Esophagus squamous epithelium (tissue), 4 donors: Measurements from ENCODE around the gene DNAH1.

Experiments
- POLR2A ChIP-seq, 4 donors: fragments of 450-650 bp; IDR thresholded peaks; one replicate each; pipeline ENCODE4 v1.6.1; 2017; ENCODE audit warnings: antibody characterized with exemption in 4 of 4, mild to moderate bottlenecking in 4 of 4, moderate library complexity in 3 of 4
- TF ChIP-seq, protein P1 (sequence below), 6 experiments: fragments of 450-650 bp in 4 of 6; fragments of 200-600 bp in 2 of 6; sonication (generic) in 2 of 6; IDR thresholded peaks; one replicate each; pipeline ENCODE4 v1.5.1; 2016 to 2019; ENCODE audit warnings: antibody characterized with exemption in 6 of 6, mild to moderate bottlenecking in 4 of 6, moderate library complexity in 4 of 6

DNA sequence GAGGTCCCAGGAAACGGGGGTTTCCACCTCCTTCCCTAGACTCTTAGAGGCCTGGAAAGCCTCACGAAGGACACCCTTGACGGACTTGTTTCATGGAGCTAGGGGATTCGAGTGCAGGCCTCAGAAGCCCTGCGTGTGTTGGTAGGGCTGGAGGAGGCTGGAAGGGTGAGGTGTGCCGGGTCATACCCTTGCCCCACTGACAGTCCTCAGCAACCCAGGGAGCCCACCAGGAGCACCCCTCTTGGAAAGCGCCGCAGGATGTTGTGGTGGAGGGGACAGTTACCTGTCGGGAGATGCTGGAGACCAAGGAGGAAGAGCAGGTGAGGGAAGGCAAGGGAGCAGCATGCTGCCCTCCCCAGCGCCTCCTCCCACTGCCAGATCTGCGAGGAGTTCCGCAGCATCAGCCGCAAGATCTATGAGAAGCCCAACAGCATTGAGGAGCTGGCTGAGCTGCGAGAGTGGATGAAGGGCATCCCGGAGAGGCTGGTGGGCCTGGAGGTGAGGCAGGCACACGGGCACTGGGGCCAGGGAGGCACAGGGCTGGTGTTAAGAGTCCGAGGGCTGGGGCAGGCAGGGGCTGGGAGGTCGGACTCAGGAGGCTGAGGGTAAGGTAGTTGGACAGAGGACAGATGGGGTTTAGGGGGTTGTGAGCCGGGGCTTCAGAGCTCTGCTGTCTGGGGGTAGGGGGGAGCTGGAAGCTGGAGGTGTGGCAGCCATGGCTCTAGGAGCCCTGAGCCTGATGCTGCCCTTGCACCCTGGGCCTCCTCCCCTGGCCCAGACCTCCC, 33.7 kb downstream of the DNAH1 start:
- TF ChIP-seq, protein P1, sequence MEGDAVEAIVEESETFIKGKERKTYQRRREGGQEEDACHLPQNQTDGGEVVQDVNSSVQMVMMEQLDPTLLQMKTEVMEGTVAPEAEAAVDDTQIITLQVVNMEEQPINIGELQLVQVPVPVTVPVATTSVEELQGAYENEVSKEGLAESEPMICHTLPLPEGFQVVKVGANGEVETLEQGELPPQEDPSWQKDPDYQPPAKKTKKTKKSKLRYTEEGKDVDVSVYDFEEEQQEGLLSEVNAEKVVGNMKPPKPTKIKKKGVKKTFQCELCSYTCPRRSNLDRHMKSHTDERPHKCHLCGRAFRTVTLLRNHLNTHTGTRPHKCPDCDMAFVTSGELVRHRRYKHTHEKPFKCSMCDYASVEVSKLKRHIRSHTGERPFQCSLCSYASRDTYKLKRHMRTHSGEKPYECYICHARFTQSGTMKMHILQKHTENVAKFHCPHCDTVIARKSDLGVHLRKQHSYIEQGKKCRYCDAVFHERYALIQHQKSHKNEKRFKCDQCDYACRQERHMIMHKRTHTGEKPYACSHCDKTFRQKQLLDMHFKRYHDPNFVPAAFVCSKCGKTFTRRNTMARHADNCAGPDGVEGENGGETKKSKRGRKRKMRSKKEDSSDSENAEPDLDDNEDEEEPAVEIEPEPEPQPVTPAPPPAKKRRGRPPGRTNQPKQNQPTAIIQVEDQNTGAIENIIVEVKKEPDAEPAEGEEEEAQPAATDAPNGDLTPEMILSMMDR (IDR thresholded peaks at IDR 0.05) = no peak
- TF ChIP-seq POLR2A (IDR thresholded peaks at IDR 0.05) = no peak
